GM21825 (cell line): ENCODE results near the gene HRH4.
A peak's percentile ranks its signal among the peaks of the same experiment; 100 is the strongest.

ENCODE experiments used
- ATAC-seq: cut with Tn5 transposase; IDR thresholded peaks from one replicate; pipeline ENCODE4 v1.9.1; 2021; ENCODE audit warnings: mild to moderate bottlenecking, moderate library complexity; ENCODE audit not compliant: unreplicated experiment

Gene HRH4

GRCh38 chr18:24460388-24460787, at the start of gene HRH4:
Gene HRH4 (plus strand): TSS chr18:24460637. CDS start chr18:24460729, 92 bp downstream.
- ATAC-seq = no peak

DNA sequence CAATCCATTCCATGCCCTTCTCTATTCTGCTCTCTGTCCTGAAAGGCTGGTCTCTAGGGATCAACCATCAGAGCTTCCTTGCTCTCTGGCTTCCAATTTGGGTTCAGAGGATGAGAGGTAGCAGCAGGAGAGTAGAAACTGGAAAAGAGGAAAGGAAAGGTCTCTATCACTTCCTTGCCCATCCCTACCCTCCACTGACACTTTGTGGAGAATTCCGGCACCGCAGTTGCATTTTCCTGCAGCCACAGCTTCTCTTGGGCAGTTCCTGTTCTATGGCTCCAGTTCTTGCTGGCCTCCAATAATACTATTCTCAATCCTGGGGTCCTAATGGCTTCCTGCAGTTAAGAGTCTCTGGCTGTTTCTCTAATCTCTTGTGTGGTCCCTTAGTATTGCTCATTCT, 47.3 kb upstream of the HRH4 start:
- no peak for ATAC-seq

DNA sequence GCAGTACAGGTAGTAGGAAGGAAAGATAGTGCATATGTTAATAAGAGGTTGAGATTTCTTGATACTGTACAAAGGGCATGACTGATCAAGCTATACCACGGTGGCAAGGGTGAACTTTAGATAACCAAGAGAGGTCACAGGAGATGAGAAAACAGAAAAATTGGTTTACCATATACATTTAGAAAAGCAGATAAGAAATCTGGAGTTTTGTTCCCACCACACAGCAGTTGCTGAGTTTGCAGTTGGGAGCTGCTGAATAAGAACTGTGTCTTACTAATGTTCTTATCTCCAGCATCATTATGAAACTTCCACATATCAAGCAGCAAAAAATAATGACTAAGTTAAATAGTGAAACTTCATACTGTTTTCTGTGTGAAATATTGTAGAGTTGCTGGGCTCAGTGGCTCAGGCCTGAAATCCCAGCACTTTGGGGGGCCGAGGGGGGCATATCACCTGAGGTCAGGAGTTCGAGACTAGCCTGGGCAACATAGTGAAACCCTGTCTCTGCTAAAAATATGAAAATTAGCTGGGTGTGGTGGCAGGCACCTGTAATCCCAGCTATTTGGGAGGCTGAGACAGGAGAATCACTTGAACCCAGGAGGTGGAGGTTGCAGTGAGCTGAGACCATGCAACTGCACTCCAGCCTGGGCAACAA, 46.0 kb upstream of the HRH4 start:
- no peak for ATAC-seq

- ATAC-seq = no peak
Observed at GRCh38 chr18:24417480-24417879, 43.0 kb upstream of the HRH4 start.

DNA sequence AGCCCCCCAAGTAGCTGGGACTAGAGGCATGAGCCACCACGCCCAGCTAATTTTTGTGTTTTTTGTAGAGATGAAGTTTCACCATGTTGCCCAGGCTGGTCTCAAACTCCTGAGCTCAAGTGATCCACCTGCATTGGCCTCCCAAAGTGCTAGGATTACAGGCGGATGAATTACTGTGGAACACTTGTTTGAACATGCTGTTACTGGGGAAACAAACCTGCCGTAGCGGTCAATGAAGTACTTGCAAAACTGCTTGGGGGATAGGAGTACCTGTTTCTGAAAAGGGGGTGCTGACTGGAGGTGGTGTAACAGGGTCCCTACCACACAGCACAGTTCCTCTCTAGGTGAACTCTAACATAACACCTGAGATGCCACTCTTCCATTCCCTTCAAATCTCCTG, 39.9 kb upstream of the HRH4 start:
- ATAC-seq = no peak

GRCh38 chr18:24421831-24422230, 38.6 kb upstream of the HRH4 start:
- no peak for ATAC-seq

GRCh38 chr18:24426073-24426397, 34.4 kb upstream of the HRH4 start:
- ATAC-seq = no peak

- peak; percentile 94 for ATAC-seq
Observed at GRCh38 chr18:24426398-24427294, 33.8 kb upstream of the HRH4 start, which contains the start of gene IMPACT. Gene IMPACT (plus strand): TSS chr18:24426670. CDS start chr18:24426757, 87 bp downstream.

- no peak for ATAC-seq
Observed at GRCh38 chr18:24427484-24427883, 33.0 kb upstream of the HRH4 start.

- no peak for ATAC-seq
Observed at GRCh38 chr18:24428709-24429108, 31.7 kb upstream of the HRH4 start.

GRCh38 chr18:24429188-24429587, 31.2 kb upstream of the HRH4 start:
- ATAC-seq = no peak

DNA sequence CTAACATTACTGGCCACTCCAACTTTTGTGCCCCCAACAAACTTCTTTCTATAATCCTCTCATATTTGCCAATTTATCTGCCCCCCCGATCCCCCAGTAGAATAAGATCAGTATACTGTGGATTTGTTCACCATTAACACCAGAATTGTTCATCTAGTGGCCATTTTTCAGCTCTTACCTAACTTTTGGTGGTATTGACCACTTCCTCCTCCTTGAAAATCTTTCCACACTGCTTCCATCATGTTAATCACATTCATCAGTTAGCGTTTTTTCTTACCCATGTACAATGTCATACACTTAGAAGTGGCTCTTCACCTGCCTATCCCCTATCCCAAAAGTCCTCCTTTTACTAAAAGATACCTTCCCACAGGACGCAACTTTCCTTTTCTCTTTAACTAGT, 27.8 kb upstream of the HRH4 start:
- ATAC-seq = no peak

- no peak for ATAC-seq
Observed at GRCh38 chr18:24436939-24437338, 23.5 kb upstream of the HRH4 start.

DNA sequence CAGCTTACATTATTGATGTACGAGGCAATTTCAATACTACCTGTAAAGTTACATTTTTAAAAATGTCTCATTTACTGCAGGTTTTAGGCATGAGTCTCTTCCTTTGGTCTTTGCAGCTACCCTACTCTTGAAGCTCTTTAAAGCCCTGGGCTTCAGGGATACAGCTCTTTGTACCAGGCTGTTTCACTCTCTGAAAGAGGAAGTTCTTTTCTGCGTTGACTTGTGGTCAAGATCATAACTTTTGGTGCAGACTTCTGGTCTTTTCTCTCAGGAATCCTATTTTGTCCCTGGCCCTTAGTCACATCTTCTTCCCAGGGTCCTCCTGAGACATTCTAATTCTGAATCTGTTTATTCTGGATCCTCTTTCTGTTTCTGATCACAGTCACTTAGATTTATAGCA, 16.6 kb upstream of the HRH4 start:
- ATAC-seq = peak; percentile 78

DNA sequence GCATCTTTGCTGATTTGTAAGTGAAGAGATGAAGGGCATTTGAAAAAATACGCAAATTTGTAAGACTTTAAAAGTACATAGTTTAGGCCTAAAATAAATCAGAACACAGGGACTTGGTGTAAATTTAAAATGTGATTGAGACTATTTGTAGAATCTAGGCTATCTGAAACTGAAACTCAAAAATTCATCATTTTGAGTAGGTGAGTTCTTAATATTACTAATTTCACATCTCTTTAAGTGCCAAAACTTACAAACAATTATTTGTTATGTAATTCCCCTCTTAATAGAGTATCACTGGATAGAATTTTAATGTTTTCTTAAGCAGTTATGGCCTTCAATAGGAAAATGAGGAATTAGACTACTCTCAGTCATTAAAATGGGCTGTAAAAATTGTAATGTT, 14.0 kb upstream of the HRH4 start:
- ATAC-seq = peak; percentile 46

- ATAC-seq = no peak
Observed at GRCh38 chr18:24446953-24447538, 13.4 kb upstream of the HRH4 start.

- ATAC-seq = no peak
Observed at GRCh38 chr18:24447961-24448360, 12.5 kb upstream of the HRH4 start.

DNA sequence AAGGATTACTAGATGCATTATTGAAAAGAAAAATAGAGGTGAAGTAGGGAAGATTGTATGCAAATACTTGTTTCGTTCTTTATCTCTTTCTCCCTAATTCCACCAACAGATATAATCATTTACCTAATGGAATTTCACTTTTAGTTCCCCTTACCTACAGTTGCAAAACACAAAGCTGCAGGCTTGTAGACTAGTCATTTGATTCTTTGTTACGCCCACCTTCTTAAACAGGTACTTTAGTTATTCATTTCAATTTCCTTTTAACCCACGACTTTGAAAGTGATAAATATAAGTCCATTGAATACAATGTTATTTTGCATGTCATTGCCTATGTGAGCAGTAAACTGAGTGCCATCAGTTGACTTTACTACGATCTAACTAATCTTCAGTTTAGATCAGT, 3.9 kb upstream of the HRH4 start:
- ATAC-seq = peak; percentile 74

DNA sequence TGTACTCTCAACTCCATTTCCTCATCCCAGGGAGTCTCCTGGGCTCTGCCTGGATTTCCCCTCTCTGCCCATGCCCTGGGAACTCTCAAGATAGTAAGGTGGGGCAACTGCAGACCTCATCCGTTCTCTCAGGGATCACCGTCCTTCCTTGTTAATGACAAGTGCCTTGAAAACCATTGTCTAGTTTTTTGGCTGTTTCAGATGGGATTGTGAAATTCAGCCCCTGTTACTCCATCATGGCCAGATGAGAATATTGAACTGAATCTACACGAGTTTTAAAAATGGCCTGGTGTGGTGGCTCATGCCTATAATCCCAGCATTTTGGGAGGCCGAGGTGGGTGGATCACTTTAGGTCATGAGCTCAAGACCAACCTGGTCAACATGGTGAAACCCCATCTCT, 665 bp upstream of the HRH4 start:
- ATAC-seq = no peak

DNA sequence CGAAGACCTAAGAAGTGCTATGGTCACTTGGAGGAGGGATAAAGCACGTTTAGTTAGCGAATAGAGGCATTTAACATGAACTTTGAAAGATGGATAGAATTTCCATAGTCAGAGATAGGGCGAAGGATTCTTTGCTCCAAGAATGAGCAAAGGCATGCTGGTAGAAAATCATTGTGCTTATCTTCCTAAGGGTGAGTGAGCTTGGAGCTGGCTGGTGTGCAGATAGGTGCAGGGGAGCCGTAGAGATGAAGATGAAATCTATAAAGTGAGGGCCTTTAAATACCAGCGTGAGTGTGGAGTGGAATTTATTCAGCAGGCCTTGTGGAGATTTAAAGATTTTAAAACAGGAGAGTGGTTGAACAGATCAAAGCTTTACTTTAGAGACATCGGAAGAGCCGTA, 1.6 kb downstream of the HRH4 start:
- no peak for ATAC-seq

DNA sequence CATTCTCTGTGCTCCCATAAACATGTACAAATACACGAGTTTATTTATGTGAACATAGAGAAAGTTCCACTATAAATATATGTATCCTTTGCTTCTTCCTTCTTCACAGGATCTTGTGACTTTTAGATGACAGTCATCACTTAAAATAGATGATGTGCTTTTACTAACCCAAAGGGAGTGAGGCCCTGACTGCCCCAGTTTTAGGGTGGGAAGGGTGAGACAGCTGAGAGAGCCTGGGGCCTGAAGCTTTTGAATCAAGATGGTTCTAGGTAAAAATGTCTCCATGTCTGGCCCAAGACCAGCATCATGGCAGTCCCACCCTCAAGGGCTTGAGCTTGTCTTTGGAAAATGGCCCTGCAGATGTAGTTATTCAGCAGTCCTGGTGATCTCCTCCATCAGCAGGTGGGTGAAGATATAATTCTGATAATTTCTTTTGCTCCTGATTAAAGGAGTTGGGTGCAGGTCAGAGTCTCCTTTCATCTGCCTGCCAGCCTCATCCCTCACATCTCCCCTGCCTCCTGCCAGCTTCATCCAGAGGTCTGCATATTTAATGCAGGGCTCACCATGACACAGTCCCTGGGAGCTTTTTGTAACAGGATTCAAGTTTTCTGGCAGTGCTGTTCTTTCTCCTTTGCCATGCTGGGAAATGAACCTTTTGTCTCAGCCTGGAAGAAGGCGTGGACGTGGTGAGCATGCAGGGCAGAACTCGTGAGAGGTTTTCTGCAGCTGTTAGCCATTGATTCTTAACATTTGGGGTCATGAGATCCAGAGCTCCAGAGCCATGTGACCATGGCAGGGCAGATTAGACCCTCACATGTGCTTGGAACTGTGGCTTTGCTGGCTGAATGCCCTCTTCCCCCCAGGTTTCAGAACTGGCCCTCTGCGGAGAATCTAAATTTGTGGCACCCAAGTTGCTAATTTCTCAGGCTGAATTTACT, 2.7 kb downstream of the HRH4 start:
- ATAC-seq = no peak
